HCT116 (cell line): ENCODE data around the gene MSMB. TPM values are rescaled to one million over a fixed set of nuclear protein-coding genes. Genes with fewer than 3 reads are reported as not detected.
"Not testable (repeated sequence)": the region's sequence is repeated elsewhere in the genome, so short reads cannot be mapped to it uniquely, and the experiment has no call there.

Source experiments
- ATAC-seq: fragments of 200-7000 bp; cut with Tn5 transposase; 2 replicates; pipeline ENCODE4 v1.9.1; 2020; ENCODE audit warnings: mild to moderate bottlenecking, moderate library complexity
- BruUV-seq: library from RNA; stranded (reverse); fragments of 400-500 nt; replicated peaks from 2 replicates; lab custom pipeline; 2021; lab: Mats Ljungman, UMichigan
- CTCF ChIA-PET: fragments of 300-600 bp; sonication (Branson Sonifier 250); formaldehyde crosslinking; loops from one replicate; lab custom pipeline; 2021; ENCODE audit warnings: antibody characterized with exemption; lab: Charles Lee
- POLR2A ChIA-PET: fragments of 300-600, 350-600 bp; sonication (Branson Sonifier 250); formaldehyde crosslinking; loops from one replicate; lab custom pipeline; 2021; ENCODE audit warnings: antibody characterized with exemption; lab: Charles Lee
- RAD21 ChIA-PET, 2 experiments: fragments of 300-600 bp; sonication (Branson Sonifier 250); formaldehyde crosslinking; loops; one replicate each; lab custom pipeline; 2023; ENCODE audit warnings: low total read pairs in 2 of 2; ENCODE audit not compliant: uncharacterized antibody in 2 of 2, unreplicated experiment in 2 of 2, low non-redundant PET in 1 of 2; lab: Charles Lee
- DNase-seq: peaks from one replicate; pipeline ENCODE4 v3.0.0-alpha.2; 2010; ENCODE audit warnings: low read depth, low spot score
- H2AFZ ChIP-seq: fragments of 200-600 bp; shearing (Covaris generic), sonication (generic); 2 replicates; pipeline ENCODE4 v1.6.1; 2017; ENCODE audit warnings: low read depth, mixed run types, mixed read lengths, antibody characterized with exemption, low read length; ENCODE audit not compliant: poor library complexity, severe bottlenecking
- H3K27ac ChIP-seq: 2 replicates; pipeline ENCODE4 v1.5.1; 2012; ENCODE audit warnings: low read depth, low read length
- H3K27me3 ChIP-seq: fragments of 200-600 bp; sonication (generic); 2 replicates; pipeline ENCODE4 v1.6.1; 2016; ENCODE audit warnings: mixed run types, low read length, mixed read lengths; ENCODE audit not compliant: insufficient read depth
- H3K36me3 ChIP-seq, 2 experiments: fragments of 200-500 bp in 1 of 2; fragments of 200-600 bp in 1 of 2; sonication (Bioruptor generic) in 1 of 2; sonication (generic) in 1 of 2; 2 replicates each; pipeline versions ENCODE4 v1.5.1 to v1.6.1; 2014 to 2016; ENCODE audit warnings: low read length in 2 of 2, inconsistent platforms in 1 of 2, mixed read lengths in 1 of 2, mixed run types in 1 of 2; ENCODE audit not compliant: insufficient read depth in 2 of 2, control insufficient read depth in 1 of 2
- H3K4me1 ChIP-seq, 2 experiments: fragments of 200-600 bp in 1 of 2; sonication (generic) in 1 of 2; 2 replicates each; pipeline versions ENCODE4 v1.5.1 to v1.6.1; 2012 to 2017; ENCODE audit warnings: low read length in 2 of 2, inconsistent platforms in 1 of 2, mild to moderate bottlenecking in 1 of 2, mixed read lengths in 1 of 2, mixed run types in 1 of 2, moderate library complexity in 1 of 2; ENCODE audit not compliant: insufficient read depth in 2 of 2, control insufficient read depth in 1 of 2
- H3K4me2 ChIP-seq: fragments of 200-600 bp; sonication (generic); 2 replicates; pipeline ENCODE4 v1.6.1; 2017; ENCODE audit warnings: mixed run types, low read length, mixed read lengths
- H3K4me3 ChIP-seq, 2 experiments: fragments of 200-600 bp in 1 of 2; sonication (generic) in 1 of 2; replicated peaks in 1 of 2; 2 replicates each; pipeline ENCODE4 v1.5.1; 2011 to 2016; ENCODE audit warnings: low read length in 2 of 2, control low read depth in 1 of 2, low read depth in 1 of 2, mild to moderate bottlenecking in 1 of 2, mixed read lengths in 1 of 2, mixed run types in 1 of 2
- H3K79me2 ChIP-seq: fragments of 200-600 bp; sonication (generic); 2 replicates; pipeline ENCODE4 v1.6.1; 2017; ENCODE audit warnings: mild to moderate bottlenecking, mixed run types, low read length, moderate library complexity, mixed read lengths; ENCODE audit not compliant: insufficient read depth
- H3K9ac ChIP-seq: fragments of 200-600 bp; sonication (generic); 2 replicates; pipeline ENCODE4 v1.6.1; 2016; ENCODE audit warnings: low read length, mixed read lengths
- H3K9me2 ChIP-seq: fragments of 200-600 bp; sonication (generic), shearing (Covaris generic); 2 replicates; pipeline ENCODE4 v1.6.1; 2017; ENCODE audit warnings: mixed run types, mild to moderate bottlenecking, moderate library complexity; ENCODE audit not compliant: insufficient read depth
- H3K9me3 ChIP-seq, 2 experiments: fragments of 200-500 bp in 1 of 2; fragments of 200-600 bp in 1 of 2; sonication (Bioruptor generic) in 1 of 2; sonication (generic) in 1 of 2; 2 replicates each; pipeline ENCODE4 v1.6.1; 2014 to 2017; ENCODE audit warnings: low read length in 2 of 2, mixed read lengths in 2 of 2, inconsistent platforms in 1 of 2, low read depth in 1 of 2, mild to moderate bottlenecking in 1 of 2, mixed run types in 1 of 2, moderate library complexity in 1 of 2; ENCODE audit not compliant: control insufficient read depth in 1 of 2, insufficient read depth in 1 of 2
- H4K20me1 ChIP-seq: fragments of 200-600 bp; sonication (generic), shearing (Covaris generic); 2 replicates; pipeline ENCODE4 v1.6.1; 2017; ENCODE audit warnings: mixed run types, mild to moderate bottlenecking, moderate library complexity; ENCODE audit not compliant: insufficient read depth
- ATF3 ChIP-seq: IDR thresholded peaks from 2 replicates; pipeline ENCODE4 v1.6.1; 2012
- FOSL1 ChIP-seq: IDR thresholded peaks from 2 replicates; pipeline ENCODE4 v1.6.1; 2012; ENCODE audit warnings: low read depth
- REST ChIP-seq: IDR thresholded peaks from 2 replicates; pipeline ENCODE4 v1.6.1; 2012; ENCODE audit warnings: low read depth
- SIN3A ChIP-seq: IDR thresholded peaks from 2 replicates; pipeline ENCODE4 v1.6.1; 2012; ENCODE audit warnings: low read depth
- SRF ChIP-seq: IDR thresholded peaks from 2 replicates; pipeline ENCODE4 v1.6.1; 2012; ENCODE audit warnings: low read depth
- intact Hi-C: fragments of 100-400 bp; cut with micrococcal nuclease; formaldehyde crosslinking; loops from 2 replicates; pipeline ENCODE4 v1.10.0; 2022
- total RNA-seq: library from RNA; stranded (reverse); gene quantifications from one replicate; pipeline ENCODE4 v1.2.1, GENCODE V29; 2021; ENCODE audit not compliant: unreplicated experiment

MSMB gene
- total RNA-seq, 1 experiment from 2014 or later, result not detected

GRCh38 chr10:46090258-46090812 lies 44.3 kb upstream of the MSMB start:
- H3K9me3 ChIP-seq, result no peaks in the 10 kb centered on the region
- H3K36me3 ChIP-seq, result no peaks in the 10 kb centered on the region
- no peaks in the 10 kb centered on the region for H3K4me1 ChIP-seq
- H3K4me3 ChIP-seq, result no peak overlapping the region
- no peak overlapping the region for H2AFZ ChIP-seq
- ATAC-seq (no peak), DNase-seq (no peak)
- RAD21 ChIA-PET, result no interaction called here
- H3K27ac ChIP-seq, result no peak overlapping the region
- H3K4me2 ChIP-seq, result no peak overlapping the region
- H4K20me1 ChIP-seq, result no peaks in the 10 kb centered on the region
- BruUV-seq, result no TSS peak
- CTCF ChIA-PET, result no interaction called here
- TF ChIP-seq ATF3, result no peak
- no peak for TF ChIP-seq FOSL1
- TF ChIP-seq SIN3A, result no peak
- TF ChIP-seq SRF, result no peak
- TF ChIP-seq REST, result no peak
- no peaks in the 10 kb centered on the region for H3K9me2 ChIP-seq
- H3K9ac ChIP-seq, result no peak overlapping the region
- no peaks in the 10 kb centered on the region for H3K27me3 ChIP-seq
- intact Hi-C loops, result no loop called here
- no peaks in the 10 kb centered on the region for H3K79me2 ChIP-seq
- POLR2A ChIA-PET, result no interaction called here

- RAD21 ChIA-PET, ATAC-seq, BruUV-seq: not testable (repeated sequence)
These were observed 41.3 kb upstream of the MSMB start for GRCh38 chr10:46087381-46087780.

More at GRCh38 chr10:46087381-46087780, 41.3 kb upstream of the MSMB start:
- H3K4me2 ChIP-seq, H3K9ac ChIP-seq, H3K4me3 ChIP-seq, POLR2A ChIA-PET, CTCF ChIA-PET, H3K27me3 ChIP-seq, H3K4me1 ChIP-seq, H3K27ac ChIP-seq, H4K20me1 ChIP-seq, H3K79me2 ChIP-seq, H3K9me3 ChIP-seq, intact Hi-C loops, DNase-seq, H2AFZ ChIP-seq, H3K36me3 ChIP-seq, H3K9me2 ChIP-seq: not testable (repeated sequence)
